ENCODE measurements around the gene ZNF169.

- TF ChIP-seq ELF4 (IDR thresholded peaks at IDR 0.05) (no peak), FOXA1 (IDR thresholded peaks at IDR 0.05) (no peak), NFRKB (IDR thresholded peaks at IDR 0.05) (no peak)
These were observed 46.6 kb upstream of the ZNF169 start for GRCh38 chr9:94212531-94212930.
